HFFc6 (cell line): ENCODE measurements around the gene FBXL16. TPM values are rescaled to one million over a fixed set of nuclear protein-coding genes. Genes with fewer than 3 reads are reported as not detected.

Experiments
- DNase-seq: peaks from one replicate; pipeline ENCODE4 v3.0.0-alpha.2; 2018
- H3K27ac Mint-ChIP-seq: 2 replicates; pipeline ENCODE4 v1.8.0; 2020; ENCODE audit warnings: mild to moderate bottlenecking, mixed read lengths
- H3K27me3 Mint-ChIP-seq: 2 replicates; pipeline ENCODE4 v1.8.0; 2021; ENCODE audit warnings: mild to moderate bottlenecking, moderate library complexity, mixed read lengths; ENCODE audit not compliant: insufficient read depth
- H3K36me3 Mint-ChIP-seq: 2 replicates; pipeline ENCODE4 v1.8.0; 2021; ENCODE audit warnings: low read depth, mixed read lengths
- H3K4me1 Mint-ChIP-seq: 2 replicates; pipeline ENCODE4 v1.8.0; 2020; ENCODE audit warnings: low read depth, mixed read lengths
- H3K4me3 Mint-ChIP-seq: 2 replicates; pipeline ENCODE4 v1.8.0; 2020; ENCODE audit warnings: mild to moderate bottlenecking, moderate library complexity, mixed read lengths
- H3K9me3 Mint-ChIP-seq: 2 replicates; pipeline ENCODE4 v1.8.0; 2020; ENCODE audit warnings: mild to moderate bottlenecking, mixed read lengths
- total RNA-seq, 6 experiments: library from RNA; stranded (reverse); fragmentation: NEBNext Ultra II Directional; extraction: Animal tissue kit (Norgen Biotek cat#: 25700); gene quantifications; 2 replicates in 1 of 6; 3 replicates in 5 of 6; pipeline ENCODE4 v1.2.3, GENCODE V29; 2021
- TF ChIP-seq, protein P1 (sequence below): fragments of 200-600 bp; sonication (generic); IDR thresholded peaks from 2 replicates; pipeline ENCODE4 v1.5.0; 2021; ENCODE audit warnings: antibody characterized with exemption, mild to moderate bottlenecking

FBXL16 gene
- total RNA-seq, 6 experiments from 2014 or later: 0.05 TPM; not detected in 5

DNA sequence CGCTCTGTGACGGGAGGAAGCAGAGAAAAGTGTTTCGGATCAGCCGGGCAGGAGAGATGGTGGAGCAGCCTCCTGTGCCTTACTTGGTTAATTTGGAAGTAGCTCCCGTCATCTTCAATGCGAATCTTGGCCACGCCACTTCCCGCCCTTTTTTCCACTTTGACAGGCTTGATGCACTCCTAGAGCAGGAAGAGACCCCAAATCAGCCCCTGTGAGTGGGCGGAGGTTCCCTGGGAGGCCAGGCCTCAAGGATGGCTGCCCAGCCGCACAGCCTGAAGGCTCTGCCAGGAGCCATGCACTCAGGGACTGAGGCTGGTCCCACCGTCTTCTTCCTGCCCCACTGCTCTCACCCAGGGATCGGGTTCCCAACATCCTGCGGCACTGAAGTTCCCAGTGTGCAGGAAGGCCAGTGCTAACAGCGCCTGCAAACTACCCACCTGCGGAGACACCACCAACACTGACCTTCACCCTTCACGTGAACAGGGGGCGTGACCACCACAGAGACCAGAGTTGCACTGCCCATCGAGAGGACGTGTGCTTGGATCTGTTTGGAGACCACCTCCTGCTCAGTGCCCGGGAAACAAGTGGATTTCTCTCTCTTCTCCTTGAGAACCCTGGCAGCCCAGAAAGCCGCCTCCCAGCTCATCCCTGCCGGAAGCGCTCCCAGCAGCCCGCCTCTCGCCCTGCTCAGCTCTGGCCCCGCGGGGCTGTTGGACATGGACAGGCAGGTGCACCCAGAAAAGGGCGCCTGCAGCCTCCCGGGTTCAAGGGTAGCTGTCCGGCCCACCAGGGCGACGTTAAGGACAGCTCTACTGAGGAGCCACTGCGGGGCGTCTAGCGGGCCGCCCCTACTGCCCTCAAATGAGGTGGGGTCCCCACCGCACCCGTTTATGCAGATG, 34.2 kb upstream of the FBXL16 start:
- Mint-ChIP-seq H3K27ac (no peak overlapping the region), H3K4me3 (peak overlapping the region; percentile 83), H3K9me3 (no peaks in the 10 kb centered on the region), H3K36me3 (peaks cover 9% of the 10 kb centered on the region; the same call in 1 of the 2 replicates), H3K27me3 (peaks cover 5% of the 10 kb centered on the region; the same call in 1 of the 2 replicates), H3K4me1 (peaks cover 9% of the 10 kb centered on the region; the same call in 1 of the 2 replicates)
- DNase-seq: no peak
- TF ChIP-seq, protein P1, sequence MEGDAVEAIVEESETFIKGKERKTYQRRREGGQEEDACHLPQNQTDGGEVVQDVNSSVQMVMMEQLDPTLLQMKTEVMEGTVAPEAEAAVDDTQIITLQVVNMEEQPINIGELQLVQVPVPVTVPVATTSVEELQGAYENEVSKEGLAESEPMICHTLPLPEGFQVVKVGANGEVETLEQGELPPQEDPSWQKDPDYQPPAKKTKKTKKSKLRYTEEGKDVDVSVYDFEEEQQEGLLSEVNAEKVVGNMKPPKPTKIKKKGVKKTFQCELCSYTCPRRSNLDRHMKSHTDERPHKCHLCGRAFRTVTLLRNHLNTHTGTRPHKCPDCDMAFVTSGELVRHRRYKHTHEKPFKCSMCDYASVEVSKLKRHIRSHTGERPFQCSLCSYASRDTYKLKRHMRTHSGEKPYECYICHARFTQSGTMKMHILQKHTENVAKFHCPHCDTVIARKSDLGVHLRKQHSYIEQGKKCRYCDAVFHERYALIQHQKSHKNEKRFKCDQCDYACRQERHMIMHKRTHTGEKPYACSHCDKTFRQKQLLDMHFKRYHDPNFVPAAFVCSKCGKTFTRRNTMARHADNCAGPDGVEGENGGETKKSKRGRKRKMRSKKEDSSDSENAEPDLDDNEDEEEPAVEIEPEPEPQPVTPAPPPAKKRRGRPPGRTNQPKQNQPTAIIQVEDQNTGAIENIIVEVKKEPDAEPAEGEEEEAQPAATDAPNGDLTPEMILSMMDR: no peak

DNA sequence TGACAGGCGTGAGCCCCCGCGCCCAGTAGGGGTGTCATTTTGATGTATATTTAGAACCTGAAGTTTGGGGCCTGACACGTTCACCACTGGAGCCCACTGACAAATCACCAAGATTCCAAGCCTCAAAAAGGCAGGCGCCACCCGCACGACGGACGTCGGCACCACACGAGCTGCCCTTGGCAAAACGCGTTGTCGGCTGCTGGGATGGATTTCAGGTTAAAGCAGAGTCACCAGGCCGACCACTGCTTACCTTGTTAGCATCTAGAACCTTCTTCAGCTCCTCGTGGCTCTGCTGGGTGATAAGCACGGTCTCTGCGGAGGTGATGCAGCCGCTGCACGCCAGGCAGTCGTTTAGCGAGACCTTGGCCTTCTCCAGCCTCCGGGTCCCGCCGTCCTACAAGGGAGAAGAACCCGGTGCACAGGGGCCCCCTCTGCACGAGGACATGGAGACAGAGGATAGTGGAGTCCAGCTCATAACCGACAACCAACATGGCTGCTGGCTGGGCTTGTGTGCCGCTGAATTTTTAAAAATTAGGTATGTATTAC, 31.4 kb upstream of the FBXL16 start:
- H3K27me3 Mint-ChIP-seq: peaks cover 2% of the 10 kb centered on the region; the same call in 1 of the 2 replicates
- peaks cover 9% of the 10 kb centered on the region; the same call in 1 of the 2 replicates for H3K36me3 Mint-ChIP-seq

GRCh38 chr16:735982-736453, 30.4 kb upstream of the FBXL16 start:
- Mint-ChIP-seq H3K4me3 (no peak overlapping the region), H3K9me3 (no peaks in the 10 kb centered on the region), H3K4me1 (peaks cover 12% of the 10 kb centered on the region; the same call in 1 of the 2 replicates), H3K27me3 (peaks cover 2% of the 10 kb centered on the region; the same call in 1 of the 2 replicates), H3K27ac (no peak overlapping the region), H3K36me3 (peaks cover 9% of the 10 kb centered on the region; the same call in 1 of the 2 replicates)
- TF ChIP-seq, protein P1: no peak
- no peak for DNase-seq

More for the DNA sequence above, 31.4 kb upstream of the FBXL16 start:
- TF ChIP-seq, protein P1: no peak
- no peak for DNase-seq
- H3K4me3 Mint-ChIP-seq: no peak overlapping the region
- H3K9me3 Mint-ChIP-seq: no peaks in the 10 kb centered on the region
- peaks cover 12% of the 10 kb centered on the region; the same call in 1 of the 2 replicates for H3K4me1 Mint-ChIP-seq
- no peak overlapping the region for H3K27ac Mint-ChIP-seq

DNA sequence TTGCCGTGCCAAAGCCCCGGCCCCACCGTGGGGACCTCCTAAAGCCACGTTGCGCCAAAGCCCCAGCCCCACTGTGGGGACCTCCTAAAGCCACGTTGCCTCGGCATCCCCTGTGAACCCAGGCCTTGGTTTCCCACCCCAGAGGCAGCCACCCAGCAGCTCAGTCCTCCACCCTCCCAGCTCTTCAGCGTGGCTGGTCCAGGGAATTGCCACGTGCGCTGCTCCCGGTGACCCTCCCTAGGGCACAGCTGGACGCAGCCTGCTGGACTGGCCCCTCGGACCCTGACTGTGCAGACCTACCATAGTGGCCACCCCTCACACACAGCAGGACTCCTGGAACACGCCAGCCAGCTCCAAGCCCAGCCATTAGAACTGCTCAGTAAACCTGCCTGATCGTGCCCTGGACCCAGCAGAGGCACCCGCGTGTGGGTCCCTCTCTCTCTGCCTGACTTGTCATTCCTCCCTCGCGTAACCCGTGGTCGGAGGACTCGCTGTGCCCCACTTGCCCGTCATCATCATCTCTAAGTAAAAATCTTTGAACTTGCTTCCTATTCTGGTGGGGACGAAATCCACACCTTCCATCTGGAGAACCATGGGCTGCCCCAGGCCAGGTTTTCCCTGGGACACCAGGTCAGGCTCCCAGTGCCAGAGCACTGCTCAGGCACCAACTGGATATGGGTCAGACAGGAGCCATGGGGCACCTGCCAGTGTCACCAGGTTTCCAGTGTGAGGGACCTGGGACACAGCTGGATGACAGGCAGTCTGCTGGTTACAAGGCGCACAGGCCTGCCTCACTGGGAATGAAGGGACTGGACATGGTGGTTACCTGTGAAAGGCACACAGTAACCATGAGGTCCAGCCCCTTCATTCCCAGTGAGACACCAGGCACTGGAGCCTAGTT, 29.6 kb upstream of the FBXL16 start:
- H3K4me1 Mint-ChIP-seq: peaks cover 12% of the 10 kb centered on the region; the same call in 1 of the 2 replicates
- peaks cover 9% of the 10 kb centered on the region; the same call in 1 of the 2 replicates for H3K36me3 Mint-ChIP-seq
- no peak overlapping the region for H3K27ac Mint-ChIP-seq
- peaks cover 2% of the 10 kb centered on the region; the same call in 1 of the 2 replicates for H3K27me3 Mint-ChIP-seq
- TF ChIP-seq, protein P1: no peak
- H3K4me3 Mint-ChIP-seq: no peak overlapping the region
- DNase-seq: no peak
- H3K9me3 Mint-ChIP-seq: no peaks in the 10 kb centered on the region
